Stimulated activated CD8-positive, alpha-beta memory T cell treated with anti-CD3 and anti-CD28 coated beads, Interleukin-12 subunit alpha, Interleukin-12 subunit beta, amount 100 ng/mL, for 4 hours (primary cell): ENCODE data around the gene CREB3L1.

Experiments
- DNase-seq: peaks from one replicate; pipeline ENCODE4 v3.0.0-alpha.2; 2020; ENCODE audit warnings: low read depth

Gene CREB3L1

DNA sequence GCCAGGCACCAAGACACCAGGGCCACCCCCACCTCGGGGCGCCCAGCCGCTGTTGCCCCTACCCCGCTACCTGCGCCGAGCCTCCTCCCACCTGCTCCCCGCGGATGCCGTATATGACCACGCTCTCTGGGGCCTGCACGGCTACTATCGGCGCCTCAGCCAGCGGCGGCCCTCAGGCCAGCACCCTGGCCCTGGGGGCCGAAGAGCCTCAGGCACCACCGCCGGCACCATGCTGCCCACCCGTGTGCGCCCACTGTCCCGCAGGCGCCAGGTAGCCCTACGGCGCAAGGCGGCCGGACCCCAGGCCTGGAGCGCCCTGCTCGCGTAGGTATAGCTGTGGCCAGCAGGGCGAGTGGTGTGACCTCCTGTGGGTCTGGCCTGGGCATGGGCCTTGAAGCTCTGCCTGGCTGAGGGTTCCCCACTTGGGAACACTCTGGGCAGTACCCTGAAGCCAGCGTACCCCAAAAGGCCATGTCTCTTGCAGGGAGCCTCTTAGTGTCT lies 89.2 kb downstream of the CREB3L1 start:
- no peak for DNase-seq

DNA sequence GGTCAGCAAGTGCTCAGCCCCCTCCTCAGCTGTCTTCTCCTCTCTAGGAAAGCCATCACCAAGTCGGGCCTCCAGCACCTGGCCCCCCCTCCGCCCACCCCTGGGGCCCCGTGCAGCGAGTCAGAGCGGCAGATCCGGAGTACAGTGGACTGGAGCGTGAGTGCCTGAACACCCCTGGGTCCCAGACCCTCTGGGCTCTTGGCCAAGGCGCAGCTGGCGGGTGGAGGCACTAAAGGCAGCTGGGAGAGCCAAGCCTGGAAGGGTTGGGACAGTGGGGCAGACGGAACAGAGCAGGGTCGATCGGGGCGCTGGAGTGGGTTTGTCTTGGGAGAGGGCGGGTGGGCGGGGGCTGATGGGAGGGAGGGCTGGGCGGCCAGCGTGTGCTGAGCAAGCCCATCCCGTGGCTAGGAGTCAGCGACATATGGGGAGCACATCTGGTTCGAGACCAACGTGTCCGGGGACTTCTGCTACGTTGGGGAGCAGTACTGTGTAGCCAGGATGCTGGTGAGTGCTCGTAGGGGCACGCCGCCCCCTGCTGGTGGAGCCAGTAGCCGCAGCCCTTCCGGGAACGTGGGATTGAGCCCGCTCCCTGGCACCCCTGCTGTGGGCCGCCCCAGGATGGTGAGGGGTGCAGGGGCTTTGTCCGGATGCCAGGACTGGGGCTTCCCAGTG lies 89.9 kb downstream of the CREB3L1 start:
- DNase-seq, result peak; percentile 58

DNA sequence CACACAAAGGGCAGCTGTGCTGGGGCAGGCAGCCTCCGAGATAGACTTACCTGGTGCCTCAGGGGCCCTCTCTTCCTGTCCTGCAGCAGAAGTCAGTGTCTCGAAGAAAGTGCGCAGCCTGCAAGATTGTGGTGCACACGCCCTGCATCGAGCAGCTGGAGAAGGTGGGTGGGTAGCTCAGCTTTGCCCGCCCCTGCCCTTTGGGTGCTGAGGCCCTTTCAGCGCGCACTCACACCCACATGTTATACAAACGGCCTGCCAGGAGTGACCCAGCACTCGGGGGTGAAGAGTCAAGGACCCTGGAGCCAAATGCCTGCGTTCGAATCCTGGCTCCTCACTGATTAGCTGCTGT lies 90.4 kb downstream of the CREB3L1 start:
- DNase-seq, result no peak

DNA sequence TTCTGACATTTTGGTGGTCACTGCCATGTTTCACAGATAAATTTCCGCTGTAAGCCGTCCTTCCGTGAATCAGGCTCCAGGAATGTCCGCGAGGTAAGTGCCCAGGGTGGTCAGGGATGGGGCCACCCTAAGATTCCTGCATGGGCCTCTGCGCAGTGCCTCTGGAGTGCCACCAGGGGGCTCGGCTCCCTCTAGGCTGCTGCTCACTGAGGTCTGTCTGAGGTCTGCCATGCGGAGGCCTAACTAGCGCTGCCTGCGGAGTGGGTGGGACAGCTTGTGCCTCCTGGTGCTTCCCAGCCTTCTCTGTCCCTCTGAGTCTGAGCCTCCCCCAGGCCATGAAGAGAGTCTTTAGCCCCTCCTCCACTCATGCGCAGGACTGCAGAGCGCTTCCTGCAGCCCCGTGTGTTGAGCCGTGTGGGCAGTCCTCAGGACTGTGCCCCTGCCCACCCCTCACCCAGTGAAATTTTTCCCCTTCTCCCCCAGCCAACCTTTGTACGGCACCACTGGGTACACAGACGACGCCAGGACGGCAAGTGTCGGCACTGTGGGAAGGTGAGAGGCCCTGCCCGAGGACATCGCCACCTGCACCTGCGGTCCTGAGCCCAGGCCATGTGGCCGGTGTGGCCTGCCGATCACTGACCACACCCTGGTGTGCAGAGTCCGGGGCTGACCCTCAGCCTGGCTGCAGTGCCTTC lies 92.1 kb downstream of the CREB3L1 start:
- DNase-seq, result no peak

DNA sequence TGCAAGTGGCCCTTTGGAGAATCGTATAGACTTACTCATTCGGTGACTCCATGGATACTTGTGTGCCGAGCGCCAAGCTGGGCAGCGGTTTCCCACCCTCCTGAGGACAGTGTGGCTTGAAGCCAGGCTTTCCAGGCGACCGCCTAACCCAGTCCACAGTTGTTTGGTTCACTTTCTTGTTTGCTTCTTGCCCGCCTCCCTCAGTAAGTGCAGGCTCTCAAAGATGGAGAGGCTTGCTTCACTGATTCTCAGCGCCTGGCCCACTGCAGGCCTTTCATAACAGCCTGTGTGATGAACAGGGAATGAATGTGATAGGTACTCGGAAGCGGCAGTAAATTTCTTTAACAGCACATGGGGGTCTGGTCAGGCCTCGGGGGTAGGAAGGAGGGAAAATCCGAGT lies 92.8 kb downstream of the CREB3L1 start:
- DNase-seq, result no peak
